Epithelial cell of esophagus (primary cell): Measurements from ENCODE around the gene SLTM.
A peak's percentile ranks its signal among the peaks of the same experiment; 100 is the strongest.
"Not testable (repeated sequence)": the region's sequence is repeated elsewhere in the genome, so short reads cannot be mapped to it uniquely, and the experiment has no call there.

Source experiments
- DNase-seq: peaks from one replicate; pipeline ENCODE4 v3.0.0; 2010; ENCODE audit warnings: low read depth
- H3K4me3 ChIP-seq: 2 replicates; pipeline ENCODE4 v1.5.1; 2011; ENCODE audit warnings: mild to moderate bottlenecking, low read length, control low read depth
- CTCF ChIP-seq: IDR thresholded peaks from 2 replicates; pipeline ENCODE4 v1.5.1; 2011; ENCODE audit warnings: low read depth, mild to moderate bottlenecking, low read length, control low read depth, inconsistent platforms; ENCODE audit not compliant: insufficient read depth; ENCODE audit errors: missing control alignments

The SLTM gene

GRCh38 chr15:58900631-58901030, 32.8 kb downstream of the SLTM start:
- no peak for TF ChIP-seq CTCF
- no peak for DNase-seq
- no peak overlapping the region for H3K4me3 ChIP-seq

GRCh38 chr15:58898150-58898680, 35.3 kb downstream of the SLTM start:
- TF ChIP-seq CTCF, result no peak
- DNase-seq, result no peak

DNA sequence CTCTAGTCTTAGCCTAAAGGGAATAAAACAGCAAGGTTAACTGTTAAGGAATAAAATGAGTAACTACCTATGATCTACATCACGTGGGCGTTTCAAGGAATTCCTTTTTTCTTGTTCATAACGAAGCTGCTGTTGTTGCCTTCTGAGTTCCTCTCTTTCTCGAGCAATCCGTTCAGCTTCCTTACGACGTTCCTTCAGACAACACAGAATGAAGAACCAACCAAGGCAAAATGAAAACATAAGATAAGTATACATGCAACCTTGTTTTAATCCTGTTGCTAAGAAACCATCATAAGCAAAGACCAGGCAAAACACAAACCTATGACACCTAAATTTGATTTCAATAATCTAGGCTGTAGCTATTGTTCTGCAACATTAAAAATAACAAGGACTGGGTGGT, 44.1 kb downstream of the SLTM start:
- peak; percentile 10 for DNase-seq
- TF ChIP-seq CTCF, result no peak
- H3K4me3 ChIP-seq, result no peak overlapping the region

More at GRCh38 chr15:58898150-58898680, 35.3 kb downstream of the SLTM start:
- no peak overlapping the region for H3K4me3 ChIP-seq

- no peak for TF ChIP-seq CTCF
- H3K4me3 ChIP-seq, result no peak overlapping the region
- no peak for DNase-seq
Observed at GRCh38 chr15:58886921-58887320, 46.6 kb downstream of the SLTM start.

GRCh38 chr15:58883926-58884325, 49.6 kb downstream of the SLTM start:
- DNase-seq, H3K4me3 ChIP-seq: not testable (repeated sequence)

DNA sequence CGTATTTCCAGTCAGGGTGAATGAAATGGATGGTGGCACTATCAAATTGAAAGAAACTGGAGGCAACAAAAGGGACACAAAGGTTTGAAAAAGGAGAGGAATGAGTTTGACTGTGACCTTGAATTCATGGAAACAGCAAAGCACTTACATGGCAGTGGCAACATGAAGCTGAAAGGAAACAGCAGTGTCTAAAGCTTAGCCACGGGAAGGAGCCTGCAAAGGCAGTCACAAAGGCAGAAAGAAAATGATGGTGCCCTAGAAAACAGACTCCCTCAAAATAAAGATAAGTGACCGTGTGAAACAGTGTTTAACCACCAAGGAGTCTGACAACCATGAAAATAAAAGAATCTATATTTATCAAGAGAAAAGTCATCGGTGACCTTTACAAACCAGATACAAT, 51.2 kb downstream of the SLTM start:
- no peak overlapping the region for H3K4me3 ChIP-seq
- TF ChIP-seq CTCF, result no peak
- DNase-seq, result no peak

DNA sequence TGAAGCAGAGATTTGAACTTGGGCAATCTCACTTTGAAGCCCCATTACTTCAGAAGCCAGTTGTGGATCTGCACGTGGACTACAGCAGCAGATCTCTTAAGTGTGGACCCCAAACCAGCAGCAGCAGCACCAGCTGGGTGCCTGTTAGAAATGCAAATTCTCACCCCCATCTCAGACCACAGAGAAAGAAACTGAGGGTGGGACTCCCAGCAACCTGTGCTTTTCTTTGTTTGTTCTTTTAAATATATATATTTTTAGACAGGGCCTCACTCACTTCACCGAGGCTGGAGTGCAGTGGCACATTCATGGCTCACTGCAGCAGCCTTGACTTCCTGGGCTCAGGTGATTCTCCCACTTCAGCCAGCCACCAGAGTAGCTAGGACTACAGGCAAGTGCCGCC, 53.2 kb downstream of the SLTM start:
- DNase-seq, result no peak
- no peak for TF ChIP-seq CTCF
- H3K4me3 ChIP-seq, result no peak overlapping the region
